ENCODE data around the gene ZKSCAN4. TPM values are rescaled to one million over a fixed set of nuclear protein-coding genes. Genes with fewer than 3 reads are reported as not detected.

Gene ZKSCAN4
- polyA plus RNA-seq, 1 donor from 2014 or later, result 8.3 TPM

- no peak overlapping the region for H3K4me2 ChIP-seq (ENCODE audit: low read length)
- TF ChIP-seq, protein P1, sequence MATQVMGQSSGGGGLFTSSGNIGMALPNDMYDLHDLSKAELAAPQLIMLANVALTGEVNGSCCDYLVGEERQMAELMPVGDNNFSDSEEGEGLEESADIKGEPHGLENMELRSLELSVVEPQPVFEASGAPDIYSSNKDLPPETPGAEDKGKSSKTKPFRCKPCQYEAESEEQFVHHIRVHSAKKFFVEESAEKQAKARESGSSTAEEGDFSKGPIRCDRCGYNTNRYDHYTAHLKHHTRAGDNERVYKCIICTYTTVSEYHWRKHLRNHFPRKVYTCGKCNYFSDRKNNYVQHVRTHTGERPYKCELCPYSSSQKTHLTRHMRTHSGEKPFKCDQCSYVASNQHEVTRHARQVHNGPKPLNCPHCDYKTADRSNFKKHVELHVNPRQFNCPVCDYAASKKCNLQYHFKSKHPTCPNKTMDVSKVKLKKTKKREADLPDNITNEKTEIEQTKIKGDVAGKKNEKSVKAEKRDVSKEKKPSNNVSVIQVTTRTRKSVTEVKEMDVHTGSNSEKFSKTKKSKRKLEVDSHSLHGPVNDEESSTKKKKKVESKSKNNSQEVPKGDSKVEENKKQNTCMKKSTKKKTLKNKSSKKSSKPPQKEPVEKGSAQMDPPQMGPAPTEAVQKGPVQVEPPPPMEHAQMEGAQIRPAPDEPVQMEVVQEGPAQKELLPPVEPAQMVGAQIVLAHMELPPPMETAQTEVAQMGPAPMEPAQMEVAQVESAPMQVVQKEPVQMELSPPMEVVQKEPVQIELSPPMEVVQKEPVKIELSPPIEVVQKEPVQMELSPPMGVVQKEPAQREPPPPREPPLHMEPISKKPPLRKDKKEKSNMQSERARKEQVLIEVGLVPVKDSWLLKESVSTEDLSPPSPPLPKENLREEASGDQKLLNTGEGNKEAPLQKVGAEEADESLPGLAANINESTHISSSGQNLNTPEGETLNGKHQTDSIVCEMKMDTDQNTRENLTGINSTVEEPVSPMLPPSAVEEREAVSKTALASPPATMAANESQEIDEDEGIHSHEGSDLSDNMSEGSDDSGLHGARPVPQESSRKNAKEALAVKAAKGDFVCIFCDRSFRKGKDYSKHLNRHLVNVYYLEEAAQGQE (IDR thresholded peaks at IDR 0.05; ENCODE audit: borderline replicate concordance), result no peak
- TF ChIP-seq MXI1 (conservative IDR thresholded peaks at IDR 0.05; ENCODE audit: poor library complexity, severe bottlenecking), result no peak
- TF ChIP-seq RAD21 (conservative IDR thresholded peaks at IDR 0.05), result no peak
- no peak for TF ChIP-seq EP300 (conservative IDR thresholded peaks at IDR 0.05; ENCODE audit: poor library complexity, severe bottlenecking)
- no peak for TF ChIP-seq POLR2AphosphoS5 (IDR thresholded peaks at IDR 0.05)
- no peak for TF ChIP-seq TAF1 (IDR thresholded peaks at IDR 0.05; ENCODE audit: low read depth)
- no peak for TF ChIP-seq EZH2 (IDR thresholded peaks at IDR 0.05; ENCODE audit: borderline replicate concordance, insufficient read depth, low read length, poor library complexity, severe bottlenecking)
- TF ChIP-seq SMC3 (conservative IDR thresholded peaks at IDR 0.05; ENCODE audit: poor library complexity), result no peak
- TF ChIP-seq, protein P2, sequence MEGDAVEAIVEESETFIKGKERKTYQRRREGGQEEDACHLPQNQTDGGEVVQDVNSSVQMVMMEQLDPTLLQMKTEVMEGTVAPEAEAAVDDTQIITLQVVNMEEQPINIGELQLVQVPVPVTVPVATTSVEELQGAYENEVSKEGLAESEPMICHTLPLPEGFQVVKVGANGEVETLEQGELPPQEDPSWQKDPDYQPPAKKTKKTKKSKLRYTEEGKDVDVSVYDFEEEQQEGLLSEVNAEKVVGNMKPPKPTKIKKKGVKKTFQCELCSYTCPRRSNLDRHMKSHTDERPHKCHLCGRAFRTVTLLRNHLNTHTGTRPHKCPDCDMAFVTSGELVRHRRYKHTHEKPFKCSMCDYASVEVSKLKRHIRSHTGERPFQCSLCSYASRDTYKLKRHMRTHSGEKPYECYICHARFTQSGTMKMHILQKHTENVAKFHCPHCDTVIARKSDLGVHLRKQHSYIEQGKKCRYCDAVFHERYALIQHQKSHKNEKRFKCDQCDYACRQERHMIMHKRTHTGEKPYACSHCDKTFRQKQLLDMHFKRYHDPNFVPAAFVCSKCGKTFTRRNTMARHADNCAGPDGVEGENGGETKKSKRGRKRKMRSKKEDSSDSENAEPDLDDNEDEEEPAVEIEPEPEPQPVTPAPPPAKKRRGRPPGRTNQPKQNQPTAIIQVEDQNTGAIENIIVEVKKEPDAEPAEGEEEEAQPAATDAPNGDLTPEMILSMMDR (IDR thresholded peaks at IDR 0.05; ENCODE audit: poor library complexity, severe bottlenecking), result no peak
Measured at GRCh38 chr6:28248916-28249315, 3.2 kb downstream of the ZKSCAN4 start.

DNA sequence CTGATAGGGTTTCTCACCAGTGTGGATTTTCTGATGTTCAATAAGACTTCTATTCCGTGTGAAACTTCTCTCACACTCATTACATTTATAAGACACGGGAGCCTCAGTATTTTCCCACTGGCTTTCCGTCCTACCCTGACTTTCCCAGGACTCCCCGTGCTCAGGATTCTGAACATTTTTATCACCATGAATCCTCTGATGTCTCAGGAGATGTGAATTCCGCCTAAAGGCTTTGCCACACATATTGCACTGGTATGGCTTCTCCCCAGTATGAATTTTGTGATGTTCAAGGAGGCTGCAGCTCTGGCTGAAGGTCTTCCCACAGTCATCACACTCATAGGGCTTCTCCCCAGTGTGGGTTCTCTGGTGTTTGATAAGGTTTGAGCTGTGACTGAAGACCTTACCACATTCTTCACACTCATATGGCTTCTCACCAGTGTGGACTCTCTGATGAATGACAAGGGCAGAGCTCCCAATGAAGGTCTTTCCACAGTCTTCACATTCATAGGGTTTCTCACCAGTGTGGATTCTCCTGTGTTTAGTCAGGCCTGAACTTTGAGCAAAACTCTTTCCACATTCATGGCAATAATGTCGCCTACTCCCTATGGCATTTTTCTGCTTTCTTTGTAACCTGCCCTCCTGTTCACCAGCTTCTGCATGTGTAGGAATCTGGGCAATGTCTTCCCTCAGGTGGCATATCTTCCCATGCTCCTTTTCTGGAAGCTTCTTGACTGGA, 6.7 kb downstream of the ZKSCAN4 start:
- Histone ChIP-seq H3K9me3 (ENCODE audit: low read length) (no peaks in the 10 kb centered on the region), H3K4me2 (ENCODE audit: low read length) (no peak overlapping the region), H3K27ac (ENCODE audit: low read length) (no peak overlapping the region), H3K36me3 (ENCODE audit: insufficient read depth, low read length) (no peaks in the 10 kb centered on the region), H2AFZ (ENCODE audit: low read depth, low read length) (no peak overlapping the region), H3K9ac (ENCODE audit: low read length) (no peak overlapping the region), H3K79me2 (replicated peaks; ENCODE audit: insufficient read depth, low read length) (peaks cover 3% of the 10 kb centered on the region), H3F3A (ENCODE audit: insufficient read depth, low read length, poor library complexity, severe bottlenecking) (peaks cover 4% of the 10 kb centered on the region), H4K20me1 (ENCODE audit: insufficient read depth) (no peaks in the 10 kb centered on the region), H3K4me3 (ENCODE audit: low read length) (no peak overlapping the region), H3K9me2 (ENCODE audit: insufficient read depth, low read length) (no peaks in the 10 kb centered on the region), H3K27me3 (ENCODE audit: insufficient read depth, low read depth, low read length) (no peaks in the 10 kb centered on the region)
- TF ChIP-seq RAD21 (conservative IDR thresholded peaks at IDR 0.05) (no peak), MXI1 (conservative IDR thresholded peaks at IDR 0.05; ENCODE audit: poor library complexity, severe bottlenecking) (no peak), TAF1 (IDR thresholded peaks at IDR 0.05; ENCODE audit: low read depth) (no peak), SMC3 (conservative IDR thresholded peaks at IDR 0.05; ENCODE audit: poor library complexity) (no peak), EP300 (conservative IDR thresholded peaks at IDR 0.05; ENCODE audit: poor library complexity, severe bottlenecking) (no peak), POLR2AphosphoS5 (IDR thresholded peaks at IDR 0.05) (no peak), EZH2 (IDR thresholded peaks at IDR 0.05; ENCODE audit: borderline replicate concordance, insufficient read depth, low read length, poor library complexity, severe bottlenecking) (no peak)
- TF ChIP-seq, protein P1 (IDR thresholded peaks at IDR 0.05; ENCODE audit: borderline replicate concordance), result no peak
- TF ChIP-seq, protein P2 (IDR thresholded peaks at IDR 0.05; ENCODE audit: poor library complexity, severe bottlenecking), result no peak

More at GRCh38 chr6:28248916-28249315, 3.2 kb downstream of the ZKSCAN4 start:
- H3K9me3 ChIP-seq (ENCODE audit: low read length), result no peaks in the 10 kb centered on the region
- H3K4me3 ChIP-seq (ENCODE audit: low read length), result no peak overlapping the region
- no peaks in the 10 kb centered on the region for H3K27me3 ChIP-seq (ENCODE audit: insufficient read depth, low read depth, low read length)
- H2AFZ ChIP-seq (ENCODE audit: low read depth, low read length), result no peak overlapping the region
- no peaks in the 10 kb centered on the region for H3F3A ChIP-seq (ENCODE audit: insufficient read depth, low read length, poor library complexity, severe bottlenecking)
- no peak overlapping the region for H3K27ac ChIP-seq (ENCODE audit: low read length)
- no peaks in the 10 kb centered on the region for H3K36me3 ChIP-seq (ENCODE audit: insufficient read depth, low read length)
- no peaks in the 10 kb centered on the region for H4K20me1 ChIP-seq (ENCODE audit: insufficient read depth)
- peaks cover 13% of the 10 kb centered on the region for H3K79me2 ChIP-seq (replicated peaks; ENCODE audit: insufficient read depth, low read length)
- no peaks in the 10 kb centered on the region for H3K9me2 ChIP-seq (ENCODE audit: insufficient read depth, low read length)
- H3K9ac ChIP-seq (ENCODE audit: low read length), result no peak overlapping the region
